OCI-LY1 (cell line): ENCODE data around the gene POLR2C.

Experiments
- EZH2 ChIP-seq: fragments of 200-600 bp; sonication (generic), shearing (Covaris generic); IDR thresholded peaks from 2 replicates; pipeline ENCODE4 v1.8.0; 2017; ENCODE audit warnings: borderline replicate concordance, mixed run types, mild to moderate bottlenecking, antibody characterized with exemption, low read length, moderate library complexity, mixed read lengths
- TF ChIP-seq, protein P1 (sequence below): fragments of 200-600 bp; sonication (generic), shearing (Covaris generic); IDR thresholded peaks from 2 replicates; pipeline ENCODE4 v1.5.1; 2017; ENCODE audit warnings: mild to moderate bottlenecking, antibody characterized with exemption, low read length, moderate library complexity, mixed read lengths

DNA sequence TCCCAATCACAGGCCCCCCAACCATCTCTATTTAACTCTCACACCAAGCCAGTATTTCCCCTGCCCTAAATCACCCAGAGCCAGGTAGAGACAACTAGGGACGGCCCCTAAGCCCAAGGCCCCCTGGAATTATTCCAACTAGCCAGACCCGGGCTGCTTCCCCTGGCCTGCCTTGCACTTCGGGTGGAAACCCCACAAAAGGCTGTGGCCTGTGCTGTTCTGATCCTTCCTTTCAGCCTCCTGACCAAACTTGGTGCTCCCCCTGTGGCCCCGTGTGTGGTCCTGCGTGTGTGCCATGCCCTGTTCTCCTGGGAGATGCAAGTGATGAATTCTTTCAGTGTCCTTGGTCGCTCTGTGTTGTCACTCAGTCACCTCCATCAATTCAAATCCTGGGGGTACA is 43.0 kb upstream of the POLR2C start:
- TF ChIP-seq, protein P1, sequence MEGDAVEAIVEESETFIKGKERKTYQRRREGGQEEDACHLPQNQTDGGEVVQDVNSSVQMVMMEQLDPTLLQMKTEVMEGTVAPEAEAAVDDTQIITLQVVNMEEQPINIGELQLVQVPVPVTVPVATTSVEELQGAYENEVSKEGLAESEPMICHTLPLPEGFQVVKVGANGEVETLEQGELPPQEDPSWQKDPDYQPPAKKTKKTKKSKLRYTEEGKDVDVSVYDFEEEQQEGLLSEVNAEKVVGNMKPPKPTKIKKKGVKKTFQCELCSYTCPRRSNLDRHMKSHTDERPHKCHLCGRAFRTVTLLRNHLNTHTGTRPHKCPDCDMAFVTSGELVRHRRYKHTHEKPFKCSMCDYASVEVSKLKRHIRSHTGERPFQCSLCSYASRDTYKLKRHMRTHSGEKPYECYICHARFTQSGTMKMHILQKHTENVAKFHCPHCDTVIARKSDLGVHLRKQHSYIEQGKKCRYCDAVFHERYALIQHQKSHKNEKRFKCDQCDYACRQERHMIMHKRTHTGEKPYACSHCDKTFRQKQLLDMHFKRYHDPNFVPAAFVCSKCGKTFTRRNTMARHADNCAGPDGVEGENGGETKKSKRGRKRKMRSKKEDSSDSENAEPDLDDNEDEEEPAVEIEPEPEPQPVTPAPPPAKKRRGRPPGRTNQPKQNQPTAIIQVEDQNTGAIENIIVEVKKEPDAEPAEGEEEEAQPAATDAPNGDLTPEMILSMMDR, result no peak
- TF ChIP-seq EZH2, result no peak
